NCI-H128 (cell line): ENCODE data around the gene SLC35E4.
A peak's percentile ranks its signal among the peaks of the same experiment; 100 is the strongest.
"Not testable (repeated sequence)": the region's sequence is repeated elsewhere in the genome, so short reads cannot be mapped to it uniquely, and the experiment has no call there.

ENCODE experiments used
- DNase-seq: peaks from one replicate; lab custom pipeline; 2025; ENCODE audit not compliant: unreplicated experiment; lab: John Stamatoyannopoulos, UW

The SLC35E4 gene

GRCh38 chr22:30635273-30636225 lies at the start of gene SLC35E4:
SLC35E4 (plus strand) TSS chr22:30635781; CDS start chr22:30636451, 670 bp downstream.
- DNase-seq = peak; percentile 61

- no peak for DNase-seq
Observed at GRCh38 chr22:30586414-30586813, 49.2 kb upstream of the SLC35E4 start.

- DNase-seq = no peak
Observed at GRCh38 chr22:30591191-30591587, 44.4 kb upstream of the SLC35E4 start.

GRCh38 chr22:30591588-30592359 lies 43.8 kb upstream of the SLC35E4 start, which contains the start of gene PES1:
PES1 (minus strand) TSS chr22:30591910; CDS start chr22:30591833, 77 bp downstream.
- peak; percentile 96 for DNase-seq

DNA sequence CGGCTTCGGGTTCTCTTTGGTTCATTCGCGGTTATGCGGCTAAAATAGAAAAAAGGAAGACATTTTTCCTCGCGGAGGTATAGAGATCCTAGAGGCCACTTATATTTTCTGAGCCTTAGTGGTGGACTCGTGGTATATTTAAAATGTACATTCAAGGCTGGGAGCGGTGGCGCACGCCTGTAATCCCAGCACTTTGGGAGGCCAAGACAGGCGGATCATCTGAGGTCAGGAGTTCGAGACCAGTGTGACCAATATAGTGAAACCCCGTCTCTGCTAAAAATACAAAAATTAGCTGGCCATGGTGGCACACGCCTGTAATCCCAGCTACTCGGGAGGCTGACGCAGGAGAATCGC lies 43.2 kb upstream of the SLC35E4 start:
- DNase-seq = not testable (repeated sequence)

GRCh38 chr22:30596199-30596598 lies 39.4 kb upstream of the SLC35E4 start:
- DNase-seq = no peak

- DNase-seq = no peak
Observed at GRCh38 chr22:30596886-30597285, 38.7 kb upstream of the SLC35E4 start.

- no peak for DNase-seq
Observed at GRCh38 chr22:30598986-30599385, 36.6 kb upstream of the SLC35E4 start.

- no peak for DNase-seq
Observed at GRCh38 chr22:30600921-30601320, 34.7 kb upstream of the SLC35E4 start.

- no peak for DNase-seq
Observed at GRCh38 chr22:30601464-30601863, 34.1 kb upstream of the SLC35E4 start.

- DNase-seq = no peak
Observed at GRCh38 chr22:30602049-30602448, 33.5 kb upstream of the SLC35E4 start.

GRCh38 chr22:30603801-30604200 lies 31.8 kb upstream of the SLC35E4 start:
- DNase-seq = no peak

- no peak for DNase-seq
Observed at GRCh38 chr22:30604723-30605122, 30.9 kb upstream of the SLC35E4 start.

DNA sequence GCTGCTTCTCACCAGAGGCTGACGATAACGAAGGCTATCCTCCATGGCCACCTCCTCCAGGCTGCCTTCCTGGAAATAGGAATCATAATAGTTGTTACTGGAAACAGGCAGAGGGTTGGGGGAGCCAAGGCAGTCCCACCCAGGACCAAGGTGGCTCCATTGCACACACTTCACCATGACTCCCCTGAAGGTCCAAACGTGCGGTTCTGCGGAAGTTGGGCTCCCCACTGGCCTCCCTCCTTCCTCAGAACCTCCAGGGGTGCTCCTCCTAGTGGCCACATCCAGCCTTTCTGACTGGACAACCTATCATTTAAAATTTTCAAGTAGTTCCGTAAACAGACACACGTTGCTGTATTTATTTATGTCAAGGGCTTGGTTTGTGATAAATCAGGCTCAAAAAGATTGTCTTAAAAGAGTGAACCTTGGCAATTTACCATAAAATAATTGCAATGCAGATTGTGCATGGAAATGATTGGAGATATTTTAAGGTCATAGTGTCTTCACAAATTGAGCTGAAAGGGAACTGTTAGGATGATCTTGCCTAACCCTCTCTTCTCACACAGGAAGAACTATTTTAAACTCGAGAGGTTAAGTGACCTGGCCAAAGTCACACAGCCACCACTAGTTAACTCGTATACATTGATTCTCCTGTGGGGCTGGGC lies 30.0 kb upstream of the SLC35E4 start:
- no peak for DNase-seq

DNA sequence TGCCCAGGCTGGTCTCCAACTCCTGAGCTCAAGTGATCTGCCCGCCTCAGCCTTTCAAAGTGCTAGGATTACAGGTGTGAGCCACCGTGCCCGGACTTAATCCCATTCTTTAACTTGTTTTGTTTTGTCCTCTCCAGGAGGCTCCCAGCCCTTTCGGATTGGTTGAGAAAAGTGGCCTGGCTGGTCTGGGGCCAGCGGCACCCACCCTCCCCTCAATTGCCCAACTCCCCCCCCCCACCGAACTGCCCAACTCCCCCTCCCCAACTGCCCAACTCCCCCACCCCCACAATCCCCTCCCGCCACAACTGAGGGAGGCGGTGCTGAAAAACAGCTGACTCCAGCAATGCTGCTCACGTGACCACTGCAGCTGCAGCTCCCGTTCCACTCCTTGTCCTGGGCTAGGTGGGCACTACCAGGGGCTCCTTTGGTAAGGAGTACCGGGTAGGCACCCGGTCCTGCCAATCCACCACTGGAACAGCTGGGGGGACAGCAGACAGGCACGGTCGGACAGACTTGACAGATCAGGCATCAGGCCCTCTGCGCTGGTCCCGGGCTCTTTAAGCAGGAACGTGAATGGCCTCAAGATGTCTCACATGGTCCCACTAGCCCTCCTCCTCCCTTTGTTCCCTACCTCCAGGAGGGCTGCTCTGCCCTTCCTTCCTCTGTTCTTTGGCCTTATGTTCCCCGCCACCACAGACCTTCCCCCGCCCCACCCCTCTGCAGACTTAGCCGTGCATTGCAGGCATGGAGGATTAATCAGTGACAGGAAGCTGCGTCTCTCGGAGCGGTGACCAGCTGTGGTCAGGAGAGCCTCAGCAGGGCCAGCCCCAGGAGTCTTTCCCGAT lies 28.9 kb upstream of the SLC35E4 start, which contains the start of gene TCN2:
Gene TCN2, plus strand, starts transcription at position 720 of the 845 bp plus-strand sequence. CDS start 158 bp downstream, outside the sequence.
- no peak for DNase-seq

GRCh38 chr22:30607300-30607930 lies 28.2 kb upstream of the SLC35E4 start:
- DNase-seq = no peak

- no peak for DNase-seq
Observed at GRCh38 chr22:30607939-30608338, 27.6 kb upstream of the SLC35E4 start.

DNA sequence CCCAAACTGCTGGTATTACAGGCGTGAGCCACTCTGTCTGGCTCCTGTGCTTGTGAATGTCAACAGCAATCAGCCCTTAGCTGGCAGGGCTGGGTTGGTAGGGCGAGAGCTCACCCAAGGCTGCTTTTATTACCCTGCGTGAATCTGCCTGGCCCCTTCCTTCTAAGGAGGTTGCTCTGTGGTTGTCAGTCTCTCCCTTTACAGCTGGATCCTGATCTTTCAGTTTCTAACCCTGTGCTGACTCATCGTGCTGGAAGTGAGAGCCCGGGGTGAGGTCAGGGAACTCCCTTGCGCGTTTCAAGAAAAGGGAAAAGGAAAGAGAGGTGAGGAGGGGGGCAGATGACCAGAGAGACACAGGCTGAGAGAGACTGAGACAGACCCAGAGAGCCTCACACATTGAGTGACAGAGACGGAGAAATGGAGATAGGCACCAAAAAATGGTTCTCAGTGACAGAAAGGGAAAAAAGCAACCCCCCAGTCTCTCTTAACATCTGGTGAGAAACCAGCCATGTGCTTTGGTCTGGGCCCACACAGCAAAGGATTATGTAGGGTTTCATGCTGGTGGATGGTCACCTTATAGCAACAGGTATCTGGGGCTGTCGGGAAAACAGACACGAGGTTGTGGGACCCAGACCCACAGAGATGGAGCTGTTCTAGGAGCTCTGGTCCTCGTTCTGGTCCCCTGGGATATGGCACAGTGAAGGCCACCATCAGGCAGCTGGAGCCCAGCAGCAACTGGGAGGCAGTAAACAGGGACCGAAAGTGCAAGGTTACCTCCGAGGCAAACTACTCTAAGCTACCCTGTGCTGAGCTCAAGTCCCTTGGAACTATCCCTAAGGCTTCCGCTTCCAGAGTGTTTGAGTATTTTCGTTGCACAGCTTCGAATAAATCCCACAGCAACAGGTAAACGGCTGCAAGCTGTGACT lies 26.1 kb upstream of the SLC35E4 start:
- DNase-seq = no peak

DNA sequence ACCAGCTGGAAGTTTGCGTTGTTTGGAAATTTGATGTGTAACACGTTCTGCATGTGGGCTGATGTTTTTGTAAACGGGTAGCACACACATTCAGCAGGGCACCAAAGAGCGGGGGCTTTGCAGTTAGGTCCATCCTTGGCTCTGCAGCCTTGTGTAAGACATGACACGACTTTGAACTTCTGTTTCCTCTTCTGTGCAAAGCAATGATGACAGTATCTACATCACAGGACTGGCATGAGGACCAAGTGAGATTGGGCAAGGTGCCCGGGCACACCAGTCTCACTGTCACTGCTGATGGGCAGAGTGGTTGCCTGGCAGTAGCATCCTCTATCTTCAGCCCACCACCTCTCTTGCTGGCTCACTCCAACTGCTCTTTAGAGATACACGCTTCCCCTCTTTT lies 25.3 kb upstream of the SLC35E4 start:
- DNase-seq = no peak
